HCT116 (cell line): ENCODE results near the gene HOMER3. TPM values are rescaled to one million over a fixed set of nuclear protein-coding genes. Genes with fewer than 3 reads are reported as not detected.

Source experiments
- ATAC-seq: fragments of 200-7000 bp; cut with Tn5 transposase; 2 replicates; pipeline ENCODE4 v1.9.1; 2020; ENCODE audit warnings: mild to moderate bottlenecking, moderate library complexity
- BruUV-seq: library from RNA; stranded (reverse); fragments of 400-500 nt; replicated peaks from 2 replicates; lab custom pipeline; 2021; lab: Mats Ljungman, UMichigan
- CTCF ChIA-PET: fragments of 300-600 bp; sonication (Branson Sonifier 250); formaldehyde crosslinking; loops from one replicate; lab custom pipeline; 2021; ENCODE audit warnings: antibody characterized with exemption; lab: Charles Lee
- POLR2A ChIA-PET: fragments of 300-600, 350-600 bp; sonication (Branson Sonifier 250); formaldehyde crosslinking; loops from one replicate; lab custom pipeline; 2021; ENCODE audit warnings: antibody characterized with exemption; lab: Charles Lee
- RAD21 ChIA-PET, 2 experiments: fragments of 300-600 bp; sonication (Branson Sonifier 250); formaldehyde crosslinking; loops; one replicate each; lab custom pipeline; 2023; ENCODE audit warnings: low total read pairs in 2 of 2; ENCODE audit not compliant: uncharacterized antibody in 2 of 2, unreplicated experiment in 2 of 2, low non-redundant PET in 1 of 2; lab: Charles Lee
- DNase-seq: peaks from one replicate; pipeline ENCODE4 v3.0.0-alpha.2; 2010; ENCODE audit warnings: low read depth, low spot score
- H2AFZ ChIP-seq: fragments of 200-600 bp; shearing (Covaris generic), sonication (generic); 2 replicates; pipeline ENCODE4 v1.6.1; 2017; ENCODE audit warnings: low read depth, mixed run types, mixed read lengths, antibody characterized with exemption, low read length; ENCODE audit not compliant: poor library complexity, severe bottlenecking
- H3K27ac ChIP-seq: 2 replicates; pipeline ENCODE4 v1.5.1; 2012; ENCODE audit warnings: low read depth, low read length
- H3K27me3 ChIP-seq: fragments of 200-600 bp; sonication (generic); 2 replicates; pipeline ENCODE4 v1.6.1; 2016; ENCODE audit warnings: mixed run types, low read length, mixed read lengths; ENCODE audit not compliant: insufficient read depth
- H3K36me3 ChIP-seq, 2 experiments: fragments of 200-500 bp in 1 of 2; fragments of 200-600 bp in 1 of 2; sonication (Bioruptor generic) in 1 of 2; sonication (generic) in 1 of 2; 2 replicates each; pipeline versions ENCODE4 v1.5.1 to v1.6.1; 2014 to 2016; ENCODE audit warnings: low read length in 2 of 2, inconsistent platforms in 1 of 2, mixed read lengths in 1 of 2, mixed run types in 1 of 2; ENCODE audit not compliant: insufficient read depth in 2 of 2, control insufficient read depth in 1 of 2
- H3K4me1 ChIP-seq, 2 experiments: fragments of 200-600 bp in 1 of 2; sonication (generic) in 1 of 2; 2 replicates each; pipeline versions ENCODE4 v1.5.1 to v1.6.1; 2012 to 2017; ENCODE audit warnings: low read length in 2 of 2, inconsistent platforms in 1 of 2, mild to moderate bottlenecking in 1 of 2, mixed read lengths in 1 of 2, mixed run types in 1 of 2, moderate library complexity in 1 of 2; ENCODE audit not compliant: insufficient read depth in 2 of 2, control insufficient read depth in 1 of 2
- H3K4me2 ChIP-seq: fragments of 200-600 bp; sonication (generic); 2 replicates; pipeline ENCODE4 v1.6.1; 2017; ENCODE audit warnings: mixed run types, low read length, mixed read lengths
- H3K4me3 ChIP-seq, 2 experiments: fragments of 200-600 bp in 1 of 2; sonication (generic) in 1 of 2; replicated peaks in 1 of 2; 2 replicates each; pipeline ENCODE4 v1.5.1; 2011 to 2016; ENCODE audit warnings: low read length in 2 of 2, control low read depth in 1 of 2, low read depth in 1 of 2, mild to moderate bottlenecking in 1 of 2, mixed read lengths in 1 of 2, mixed run types in 1 of 2
- H3K79me2 ChIP-seq: fragments of 200-600 bp; sonication (generic); 2 replicates; pipeline ENCODE4 v1.6.1; 2017; ENCODE audit warnings: mild to moderate bottlenecking, mixed run types, low read length, moderate library complexity, mixed read lengths; ENCODE audit not compliant: insufficient read depth
- H3K9ac ChIP-seq: fragments of 200-600 bp; sonication (generic); 2 replicates; pipeline ENCODE4 v1.6.1; 2016; ENCODE audit warnings: low read length, mixed read lengths
- H3K9me2 ChIP-seq: fragments of 200-600 bp; sonication (generic), shearing (Covaris generic); 2 replicates; pipeline ENCODE4 v1.6.1; 2017; ENCODE audit warnings: mixed run types, mild to moderate bottlenecking, moderate library complexity; ENCODE audit not compliant: insufficient read depth
- H3K9me3 ChIP-seq, 2 experiments: fragments of 200-500 bp in 1 of 2; fragments of 200-600 bp in 1 of 2; sonication (Bioruptor generic) in 1 of 2; sonication (generic) in 1 of 2; 2 replicates each; pipeline ENCODE4 v1.6.1; 2014 to 2017; ENCODE audit warnings: low read length in 2 of 2, mixed read lengths in 2 of 2, inconsistent platforms in 1 of 2, low read depth in 1 of 2, mild to moderate bottlenecking in 1 of 2, mixed run types in 1 of 2, moderate library complexity in 1 of 2; ENCODE audit not compliant: control insufficient read depth in 1 of 2, insufficient read depth in 1 of 2
- H4K20me1 ChIP-seq: fragments of 200-600 bp; sonication (generic), shearing (Covaris generic); 2 replicates; pipeline ENCODE4 v1.6.1; 2017; ENCODE audit warnings: mixed run types, mild to moderate bottlenecking, moderate library complexity; ENCODE audit not compliant: insufficient read depth
- CEBPB ChIP-seq: IDR thresholded peaks from 2 replicates; pipeline ENCODE4 v1.6.1; 2012; ENCODE audit warnings: low read depth
- ELF1 ChIP-seq: IDR thresholded peaks from 2 replicates; pipeline ENCODE4 v1.6.1; 2012; ENCODE audit warnings: low read depth, borderline replicate concordance
- EZH2phosphoT487 ChIP-seq: fragments of 200-600 bp; IDR thresholded peaks from 2 replicates; pipeline ENCODE4 v1.6.1; 2018; ENCODE audit warnings: antibody characterized with exemption, borderline replicate concordance
- FOSL1 ChIP-seq: IDR thresholded peaks from 2 replicates; pipeline ENCODE4 v1.6.1; 2012; ENCODE audit warnings: low read depth
- POLR2A ChIP-seq: IDR thresholded peaks from 2 replicates; pipeline ENCODE4 v1.7.0; 2011; ENCODE audit warnings: borderline replicate concordance; ENCODE audit not compliant: insufficient read depth, insufficient read length; ENCODE audit errors: extremely low read depth
- RAD21 ChIP-seq: IDR thresholded peaks from 2 replicates; pipeline ENCODE4 v1.6.1; 2012; ENCODE audit warnings: low read depth, mild to moderate bottlenecking
- REST ChIP-seq: IDR thresholded peaks from 2 replicates; pipeline ENCODE4 v1.6.1; 2012; ENCODE audit warnings: low read depth
- SP1 ChIP-seq: IDR thresholded peaks from 2 replicates; pipeline ENCODE4 v1.6.1; 2012; ENCODE audit warnings: low read depth
- SRF ChIP-seq: IDR thresholded peaks from 2 replicates; pipeline ENCODE4 v1.6.1; 2012; ENCODE audit warnings: low read depth
- ZBTB33 ChIP-seq: IDR thresholded peaks from 2 replicates; pipeline ENCODE4 v1.6.1; 2011; ENCODE audit warnings: mild to moderate bottlenecking, low read length, moderate library complexity; ENCODE audit not compliant: insufficient replicate concordance; ENCODE audit errors: extremely low read depth
- intact Hi-C: fragments of 100-400 bp; cut with micrococcal nuclease; formaldehyde crosslinking; loops from 2 replicates; pipeline ENCODE4 v1.10.0; 2022
- total RNA-seq: library from RNA; stranded (reverse); gene quantifications from one replicate; pipeline ENCODE4 v1.2.1, GENCODE V29; 2021; ENCODE audit not compliant: unreplicated experiment

The HOMER3 gene
- total RNA-seq, 1 experiment from 2014 or later = 45.2 TPM

GRCh38 chr19:18910801-18911436, 30.1 kb downstream of the HOMER3 start:
- intact Hi-C loops = no loop called here
- Histone ChIP-seq H3K9ac (no peak overlapping the region), H2AFZ (no peak overlapping the region), H3K4me2 (no peak overlapping the region), H4K20me1 (no peaks in the 10 kb centered on the region), H3K9me2 (no peaks in the 10 kb centered on the region), H3K27me3 (no peaks in the 10 kb centered on the region), H3K9me3 (no peaks in the 10 kb centered on the region), H3K4me1 (peaks cover 0 to 4% of the 10 kb centered on the region in 2 experiments; a peak in 1 of 4 replicates), H3K79me2 (peaks cover 33% of the 10 kb centered on the region), H3K27ac (no peak overlapping the region), H3K4me3 (no peak overlapping the region), H3K36me3 (peaks cover 0 to 4% of the 10 kb centered on the region in 2 experiments; a peak in 3 of 4 replicates)
- CTCF ChIA-PET = no interaction called here
- RAD21 ChIA-PET = no interaction called here
- ATAC-seq (no peak), DNase-seq (no peak)
- no TSS peak for BruUV-seq
- POLR2A ChIA-PET = no interaction called here
- TF ChIP-seq FOSL1 (no peak), SP1 (no peak), REST (no peak), POLR2A (no peak), ELF1 (no peak)

GRCh38 chr19:18910010-18910409, 31.0 kb downstream of the HOMER3 start:
- RAD21 ChIA-PET = no interaction called here
- Histone ChIP-seq H3K9me3 (no peaks in the 10 kb centered on the region), H3K27me3 (no peaks in the 10 kb centered on the region), H3K9ac (no peak overlapping the region), H3K4me3 (no peak overlapping the region), H3K36me3 (peaks cover 0 to 4% of the 10 kb centered on the region in 2 experiments; a peak in 3 of 4 replicates), H3K4me1 (no peaks in the 10 kb centered on the region), H3K9me2 (no peaks in the 10 kb centered on the region), H3K79me2 (peaks cover 24% of the 10 kb centered on the region), H3K27ac (no peak overlapping the region), H3K4me2 (no peak overlapping the region), H4K20me1 (no peaks in the 10 kb centered on the region), H2AFZ (no peak overlapping the region)
- ATAC-seq (no peak), DNase-seq (no peak)
- intact Hi-C loops = no loop called here
- CTCF ChIA-PET = no interaction called here
- POLR2A ChIA-PET = no interaction called here
- no TSS peak for BruUV-seq
- TF ChIP-seq EZH2phosphoT487 (no peak), REST (no peak), ZBTB33 (no peak), SRF (no peak), CEBPB (no peak), RAD21 (no peak)
